H9 (cell line): Measurements from ENCODE around the gene CHST13. TPM values are rescaled to one million over a fixed set of nuclear protein-coding genes. Genes with fewer than 3 reads are reported as not detected.

Experiments
- DNase-seq: peaks from one replicate; pipeline ENCODE4 v3.0.0-alpha.2; 2017
- H2AFZ ChIP-seq: one replicate; pipeline ENCODE4 v1.6.1; 2013; ENCODE audit warnings: mild to moderate bottlenecking, low read length, control low read depth, moderate library complexity
- H2AK5ac ChIP-seq: 2 replicates; pipeline ENCODE4 v1.6.1; 2013; ENCODE audit warnings: low read length, control low read depth, mixed read lengths; ENCODE audit not compliant: insufficient read length
- H2BK120ac ChIP-seq: one replicate; pipeline ENCODE4 v1.6.1; 2013; ENCODE audit warnings: low read depth, mild to moderate bottlenecking, low read length, control low read depth, inconsistent platforms; ENCODE audit not compliant: poor library complexity, severe bottlenecking
- H2BK12ac ChIP-seq: 2 replicates; pipeline ENCODE4 v1.6.1; 2013; ENCODE audit warnings: low read length, control low read depth, mixed read lengths, low read depth; ENCODE audit not compliant: insufficient read length
- H2BK15ac ChIP-seq: 2 replicates; pipeline ENCODE4 v1.6.1; 2013; ENCODE audit warnings: low read depth, low read length, control low read depth
- H2BK20ac ChIP-seq: one replicate; pipeline ENCODE4 v1.6.1; 2013; ENCODE audit warnings: low read depth, mild to moderate bottlenecking, low read length, control low read depth, inconsistent platforms; ENCODE audit not compliant: poor library complexity, severe bottlenecking
- H2BK5ac ChIP-seq: 2 replicates; pipeline ENCODE4 v1.6.1; 2013; ENCODE audit warnings: low read length, control low read depth, mixed read lengths; ENCODE audit not compliant: insufficient read length
- H3K14ac ChIP-seq: 2 replicates; pipeline ENCODE4 v1.6.1; 2013; ENCODE audit warnings: low read length, control low read depth; ENCODE audit not compliant: insufficient read depth
- H3K18ac ChIP-seq: 2 replicates; pipeline ENCODE4 v1.6.1; 2013; ENCODE audit warnings: low read depth, mild to moderate bottlenecking, mixed read lengths, low read length, control low read depth; ENCODE audit not compliant: insufficient read length
- H3K23ac ChIP-seq: 2 replicates; pipeline ENCODE4 v1.6.1; 2013; ENCODE audit warnings: low read length, control low read depth, mixed read lengths, low read depth; ENCODE audit not compliant: insufficient read length
- H3K23me2 ChIP-seq: 2 replicates; pipeline ENCODE4 v1.6.1; 2013; ENCODE audit warnings: low read depth, mild to moderate bottlenecking, mixed read lengths, low read length, control low read depth; ENCODE audit not compliant: insufficient read length, poor library complexity, severe bottlenecking
- H3K27ac ChIP-seq: 2 replicates; pipeline ENCODE4 v1.5.1; 2013; ENCODE audit warnings: low read length, control low read depth, mixed read lengths, low read depth; ENCODE audit not compliant: insufficient read length
- H3K27me3 ChIP-seq: 2 replicates; pipeline ENCODE4 v1.6.1; 2013; ENCODE audit warnings: low read length, control low read depth, inconsistent platforms; ENCODE audit not compliant: insufficient read depth
- H3K4ac ChIP-seq: 2 replicates; pipeline ENCODE4 v1.6.1; 2013; ENCODE audit warnings: low read depth, mild to moderate bottlenecking, control low read depth, inconsistent platforms, low read length, moderate library complexity
- H3K4me1 ChIP-seq: 2 replicates; pipeline ENCODE4 v1.6.1; 2013; ENCODE audit warnings: low read length, control low read depth, inconsistent platforms; ENCODE audit not compliant: insufficient read depth
- H3K4me2 ChIP-seq: 2 replicates; pipeline ENCODE4 v1.6.1; 2013; ENCODE audit warnings: low read length, control low read depth, mixed read lengths; ENCODE audit not compliant: insufficient read length, insufficient read depth
- H3K56ac ChIP-seq: 2 replicates; pipeline ENCODE4 v1.6.1; 2013; ENCODE audit warnings: low read depth, mild to moderate bottlenecking, mixed read lengths, low read length, control low read depth; ENCODE audit not compliant: insufficient read length
- H3K79me1 ChIP-seq: 2 replicates; pipeline ENCODE4 v1.6.1; 2013; ENCODE audit warnings: low read depth, mild to moderate bottlenecking, moderate library complexity, low read length, control low read depth, inconsistent platforms; ENCODE audit not compliant: insufficient read depth, poor library complexity, severe bottlenecking
- H3K79me2 ChIP-seq: 2 replicates; pipeline ENCODE4 v1.6.1; 2013; ENCODE audit warnings: low read length, control low read depth, inconsistent platforms; ENCODE audit not compliant: insufficient read depth
- H3K9ac ChIP-seq: 2 replicates; pipeline ENCODE4 v1.6.1; 2013; ENCODE audit warnings: low read length, control low read depth, mixed read lengths; ENCODE audit not compliant: insufficient read length; ENCODE audit errors: extremely low read depth
- H3K9me3 ChIP-seq: one replicate; pipeline ENCODE4 v1.6.1; 2013; ENCODE audit warnings: low read depth, low read length, inconsistent platforms; ENCODE audit not compliant: control insufficient read depth
- H3T11ph ChIP-seq: one replicate; pipeline ENCODE4 v1.6.1; 2013; ENCODE audit warnings: mild to moderate bottlenecking, low read length, control low read depth, inconsistent platforms
- H4K20me1 ChIP-seq: one replicate; pipeline ENCODE4 v1.6.1; 2013; ENCODE audit not compliant: control insufficient read depth, insufficient read length, insufficient read depth
- H4K5ac ChIP-seq: 2 replicates; pipeline ENCODE4 v1.6.1; 2013; ENCODE audit warnings: low read depth, mild to moderate bottlenecking, mixed read lengths, low read length, control low read depth; ENCODE audit not compliant: insufficient read length
- H4K8ac ChIP-seq: replicated peaks from 2 replicates; pipeline ENCODE4 v1.6.1; 2013; ENCODE audit warnings: low read length, control low read depth, mixed read lengths, low read depth; ENCODE audit not compliant: insufficient read length
- H4K91ac ChIP-seq: 2 replicates; pipeline ENCODE4 v1.6.1; 2013; ENCODE audit warnings: low read depth, mild to moderate bottlenecking, moderate library complexity, mixed read lengths, low read length, control low read depth; ENCODE audit not compliant: insufficient read length
- H3K27ac Mint-ChIP-seq, 3 experiments: 2 replicates in 2 of 3; 3 replicates in 1 of 3; pipeline ENCODE4 v1.8.0; 2020 to 2021; ENCODE audit warnings: mixed read lengths in 3 of 3, mild to moderate bottlenecking in 1 of 3, moderate library complexity in 1 of 3
- H3K27me3 Mint-ChIP-seq: 2 replicates; pipeline ENCODE4 v1.8.0; 2021; ENCODE audit warnings: low read depth, mild to moderate bottlenecking, moderate library complexity, mixed read lengths
- H3K36me3 Mint-ChIP-seq, 3 experiments: 2 replicates in 2 of 3; 3 replicates in 1 of 3; pipeline ENCODE4 v1.8.0; 2020 to 2021; ENCODE audit warnings: low read depth in 3 of 3, mixed read lengths in 3 of 3; ENCODE audit not compliant: insufficient read depth in 1 of 3
- H3K4me1 Mint-ChIP-seq, 2 experiments: 2 replicates each; pipeline ENCODE4 v1.8.0; 2020; ENCODE audit warnings: mixed read lengths in 2 of 2
- H3K4me3 Mint-ChIP-seq, 2 experiments: 2 replicates in 1 of 2; 3 replicates in 1 of 2; pipeline ENCODE4 v1.8.0; 2020 to 2021; ENCODE audit warnings: mild to moderate bottlenecking in 2 of 2, mixed read lengths in 2 of 2, moderate library complexity in 1 of 2
- H3K9me3 Mint-ChIP-seq, 2 experiments: 2 replicates in 1 of 2; 3 replicates in 1 of 2; pipeline ENCODE4 v1.8.0; 2020; ENCODE audit warnings: mild to moderate bottlenecking in 2 of 2, mixed read lengths in 2 of 2, moderate library complexity in 1 of 2
- WGBS: extraction: QIAGEN DNeasy Blood & Tissue Kit; methylation state at CpG from one replicate; pipeline ENCODE4 v1.1.7; 2013; ENCODE audit warnings: missing lambda C conversion rate, low lambda C conversion rate, mixed read lengths; ENCODE audit not compliant: insufficient read length; ENCODE audit errors: extremely low coverage; 5-methylcytosine and 5-hydroxymethylcytosine counted together
- total RNA-seq: library from RNA; stranded (reverse); gene quantifications from 2 replicates; pipeline ENCODE4 v1.2.1, GENCODE V29; 2021
- TF ChIP-seq, protein P1 (sequence below): fragments of 200-600 bp; sonication (generic); conservative IDR thresholded peaks from 3 replicates; pipeline ENCODE4 v1.8.0; 2021; ENCODE audit warnings: antibody characterized with exemption, mild to moderate bottlenecking

The CHST13 gene
- total RNA-seq, 1 experiment from 2014 or later = 0.85 TPM

DNA sequence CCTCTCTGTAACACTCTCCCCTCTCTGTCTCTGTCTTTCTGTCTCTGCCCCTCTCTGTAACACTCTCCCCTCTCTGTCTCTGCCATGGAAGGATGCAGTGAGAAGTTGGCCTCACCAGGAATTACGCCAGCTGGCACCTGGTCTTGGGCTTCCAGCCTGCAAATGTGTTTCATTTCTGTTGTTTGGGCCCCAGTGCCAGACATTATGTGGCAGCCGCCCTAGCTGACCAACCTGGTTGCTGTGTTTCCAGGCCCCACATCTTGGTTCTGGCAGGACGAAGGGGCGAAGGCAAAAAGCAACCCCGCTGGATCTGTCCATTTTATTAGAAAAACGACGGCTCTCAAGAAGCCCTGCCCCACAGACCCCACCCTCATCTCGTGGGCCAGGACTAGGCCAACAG lies 43.1 kb upstream of the CHST13 start:
- H3T11ph ChIP-seq = no peak overlapping the region
- no peak overlapping the region for H3K27ac Mint-ChIP-seq
- WGBS = no CpG with 5 or more reads among the region's 8 CpGs
- no peak overlapping the region for H3K56ac ChIP-seq
- H4K8ac ChIP-seq = no peak overlapping the region
- H3K9me3 Mint-ChIP-seq = no peaks in the 10 kb centered on the region; a peak in 2 of 5 replicates
- H3K79me2 ChIP-seq = no peaks in the 10 kb centered on the region
- no peaks in the 10 kb centered on the region for H3K27me3 ChIP-seq
- peaks cover 5% of the 10 kb centered on the region for H3K27me3 Mint-ChIP-seq
- H3K4me3 Mint-ChIP-seq = no peak overlapping the region
- H2AFZ ChIP-seq = no peak overlapping the region
- no peak overlapping the region for H3K9ac ChIP-seq
- H3K23ac ChIP-seq = no peak overlapping the region
- no peak overlapping the region for H2BK15ac ChIP-seq
- no peak overlapping the region for H3K27ac ChIP-seq
- no peak overlapping the region for H3K4ac ChIP-seq
- no peaks in the 10 kb centered on the region; a peak in 1 of 7 replicates for H3K36me3 Mint-ChIP-seq
- H2BK12ac ChIP-seq = no peak overlapping the region
- no peak overlapping the region for H2BK5ac ChIP-seq
- H2BK20ac ChIP-seq = no peak overlapping the region
- H4K20me1 ChIP-seq = no peaks in the 10 kb centered on the region
- TF ChIP-seq, protein P1, sequence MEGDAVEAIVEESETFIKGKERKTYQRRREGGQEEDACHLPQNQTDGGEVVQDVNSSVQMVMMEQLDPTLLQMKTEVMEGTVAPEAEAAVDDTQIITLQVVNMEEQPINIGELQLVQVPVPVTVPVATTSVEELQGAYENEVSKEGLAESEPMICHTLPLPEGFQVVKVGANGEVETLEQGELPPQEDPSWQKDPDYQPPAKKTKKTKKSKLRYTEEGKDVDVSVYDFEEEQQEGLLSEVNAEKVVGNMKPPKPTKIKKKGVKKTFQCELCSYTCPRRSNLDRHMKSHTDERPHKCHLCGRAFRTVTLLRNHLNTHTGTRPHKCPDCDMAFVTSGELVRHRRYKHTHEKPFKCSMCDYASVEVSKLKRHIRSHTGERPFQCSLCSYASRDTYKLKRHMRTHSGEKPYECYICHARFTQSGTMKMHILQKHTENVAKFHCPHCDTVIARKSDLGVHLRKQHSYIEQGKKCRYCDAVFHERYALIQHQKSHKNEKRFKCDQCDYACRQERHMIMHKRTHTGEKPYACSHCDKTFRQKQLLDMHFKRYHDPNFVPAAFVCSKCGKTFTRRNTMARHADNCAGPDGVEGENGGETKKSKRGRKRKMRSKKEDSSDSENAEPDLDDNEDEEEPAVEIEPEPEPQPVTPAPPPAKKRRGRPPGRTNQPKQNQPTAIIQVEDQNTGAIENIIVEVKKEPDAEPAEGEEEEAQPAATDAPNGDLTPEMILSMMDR = no peak
- peaks cover 10% of the 10 kb centered on the region; the same call in 1 of the 2 replicates for H3K4me1 ChIP-seq
- no peaks in the 10 kb centered on the region for H3K79me1 ChIP-seq
- H2AK5ac ChIP-seq = no peak overlapping the region
- H3K14ac ChIP-seq = no peak overlapping the region
- H3K4me2 ChIP-seq = no peak overlapping the region
- H2BK120ac ChIP-seq = no peak overlapping the region
- no peak for DNase-seq
- H3K4me1 Mint-ChIP-seq = peaks cover 31 to 38% of the 10 kb centered on the region in 2 experiments
- no peak overlapping the region for H3K18ac ChIP-seq
- no peak overlapping the region for H4K91ac ChIP-seq
- H3K9me3 ChIP-seq = no peaks in the 10 kb centered on the region
- H3K23me2 ChIP-seq = peaks cover 4% of the 10 kb centered on the region
- H4K5ac ChIP-seq = no peak overlapping the region
